ENCODE results near the gene SAXO2.
"Not testable (repeated sequence)": the region's sequence is repeated elsewhere in the genome, so short reads cannot be mapped to it uniquely, and the experiment has no call there.

The SAXO2 gene

DNA sequence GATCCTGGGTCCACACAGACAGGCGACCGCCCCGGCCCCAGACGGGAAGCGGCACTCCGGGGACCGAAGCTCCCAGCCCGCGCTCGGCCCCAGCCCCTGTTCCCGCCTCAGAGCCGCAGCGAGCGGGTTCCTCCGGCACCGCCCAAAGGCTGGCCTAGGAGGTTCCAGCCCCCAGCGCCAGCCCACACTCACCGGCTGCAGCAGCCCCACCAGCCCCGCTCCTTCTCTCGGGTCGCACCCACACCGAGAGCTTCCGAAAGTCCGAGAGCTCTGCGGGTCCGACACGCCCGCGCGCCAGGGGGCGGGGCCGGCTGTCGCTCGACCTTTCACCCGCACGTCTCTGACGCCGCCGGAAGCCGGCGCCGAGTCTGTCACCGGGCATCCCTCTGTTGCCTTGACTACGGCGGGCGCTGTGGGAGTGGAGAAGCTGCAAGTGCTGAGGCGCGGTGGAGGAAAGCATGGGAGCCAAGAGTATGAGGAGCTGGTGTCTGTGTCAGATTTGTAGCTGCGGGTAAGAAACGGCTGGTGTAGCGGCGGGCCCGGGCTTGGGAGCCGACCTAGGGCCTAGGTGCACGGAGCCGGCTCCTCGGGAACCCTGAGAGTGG, at the start of gene SAXO2, which contains the start of gene EFL1:
Gene SAXO2, plus strand, starts transcription at position 397 of the 605 bp plus-strand sequence. Its CDS starts 62 bp downstream, at position 459.
Gene EFL1, minus strand, starts transcription at position 313 of the 605 bp plus-strand sequence. CDS start 956 bp downstream, outside the sequence.
- no peak for TF ChIP-seq CTCF (IDR thresholded peaks at IDR 0.05; ENCODE audit: poor library complexity, severe bottlenecking)

DNA sequence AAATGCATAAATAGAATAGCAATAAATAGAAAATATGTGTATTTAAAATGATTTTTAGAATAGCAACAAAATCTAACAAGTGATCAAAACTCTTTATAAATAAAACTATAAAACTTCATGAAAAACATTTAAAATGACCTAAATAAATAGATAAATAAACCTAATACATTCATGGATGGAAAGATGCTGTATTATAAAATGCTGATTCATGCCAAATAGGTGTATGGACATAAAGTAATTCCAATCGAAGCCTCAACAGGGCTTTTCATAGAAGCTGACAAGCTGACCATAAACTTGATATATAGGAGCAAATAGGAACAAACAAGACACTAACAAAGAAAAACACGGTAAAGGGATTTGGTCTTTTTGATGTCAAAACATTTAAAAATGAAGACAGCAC, 46.5 kb upstream of the SAXO2 start:
- not testable (repeated sequence) for H3K9me3 ChIP-seq (ENCODE audit: severe bottlenecking); H3K4me1 ChIP-seq (ENCODE audit: insufficient read depth, poor library complexity, severe bottlenecking); ATAC-seq (ENCODE audit: low read depth); H3K27me3 ChIP-seq (ENCODE audit: insufficient read depth, poor library complexity, severe bottlenecking); H3K27ac ChIP-seq (ENCODE audit: poor library complexity, severe bottlenecking); DNase-seq (ENCODE audit: low spot score); H3K4me3 ChIP-seq (ENCODE audit: severe bottlenecking)
- peaks cover 42% of the 10 kb centered on the region for H3K36me3 ChIP-seq (ENCODE audit: low read depth)

More for the DNA sequence above, at the start of gene SAXO2, which contains the start of gene EFL1:
- Histone ChIP-seq H3K4me1 (ENCODE audit: insufficient read depth, poor library complexity, severe bottlenecking) (peaks cover 23% of the 10 kb centered on the region), H3K27ac (ENCODE audit: poor library complexity, severe bottlenecking) (peak within 1 kb of the TSS; percentile 75), H3K9me3 (ENCODE audit: severe bottlenecking) (no peaks in the 10 kb centered on the region), H3K36me3 (ENCODE audit: low read depth) (peaks cover 36% of the 10 kb centered on the region), H3K4me3 (ENCODE audit: severe bottlenecking) (peak within 1 kb of the TSS; percentile 71), H3K27me3 (ENCODE audit: insufficient read depth, poor library complexity, severe bottlenecking) (no peaks in the 10 kb centered on the region)
- DNase-seq (ENCODE audit: low spot score) (peak; percentile 97), ATAC-seq (ENCODE audit: low read depth) (peak; percentile 81)

DNA sequence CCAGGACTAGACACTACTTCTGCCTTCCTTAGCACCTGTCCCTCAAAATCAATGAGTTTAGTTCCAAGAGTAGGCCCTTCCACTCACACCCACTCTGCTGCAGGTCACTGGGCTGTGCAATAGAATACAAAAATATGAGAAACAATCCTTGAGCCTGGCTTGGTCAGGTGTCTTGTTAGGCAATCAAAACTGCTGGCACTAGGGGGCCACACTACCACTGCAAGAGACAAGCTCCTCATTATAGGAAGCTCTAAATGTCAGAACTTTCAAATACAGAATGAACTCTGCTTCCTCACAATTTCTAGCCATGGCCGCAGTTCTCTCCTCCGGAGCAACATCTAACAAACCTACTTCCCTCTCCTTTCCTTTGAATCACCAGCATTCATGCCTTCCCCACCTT, 41.1 kb upstream of the SAXO2 start:
- peak; percentile 74 for TF ChIP-seq CTCF (IDR thresholded peaks at IDR 0.05; ENCODE audit: poor library complexity, severe bottlenecking)

DNA sequence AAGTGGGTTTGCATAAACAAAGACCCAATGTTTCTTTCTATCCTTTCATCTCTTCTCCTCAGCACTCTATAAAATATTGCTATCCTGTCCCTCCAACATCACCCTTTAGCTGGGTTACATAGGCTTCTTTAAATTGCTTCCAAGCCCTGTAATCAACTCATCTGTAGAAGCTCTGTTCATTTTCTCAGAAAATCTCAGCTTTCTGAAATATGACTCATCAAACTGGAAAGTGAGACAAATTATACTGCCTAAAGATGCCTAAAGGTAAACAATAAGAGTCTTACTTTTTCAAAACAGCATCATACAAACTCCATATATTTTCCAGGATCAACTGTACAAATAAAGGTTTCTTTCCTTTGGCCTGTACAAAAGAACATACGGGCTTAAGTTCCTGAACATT, 33.9 kb upstream of the SAXO2 start:
- no peak for TF ChIP-seq CTCF (IDR thresholded peaks at IDR 0.05; ENCODE audit: poor library complexity, severe bottlenecking)
- Histone ChIP-seq H3K9me3 (ENCODE audit: severe bottlenecking) (no peaks in the 10 kb centered on the region), H3K27ac (ENCODE audit: poor library complexity, severe bottlenecking) (no peak overlapping the region), H3K4me3 (ENCODE audit: severe bottlenecking) (no peak overlapping the region), H3K36me3 (ENCODE audit: low read depth) (peaks cover 45% of the 10 kb centered on the region), H3K4me1 (ENCODE audit: insufficient read depth, poor library complexity, severe bottlenecking) (no peaks in the 10 kb centered on the region), H3K27me3 (ENCODE audit: insufficient read depth, poor library complexity, severe bottlenecking) (no peaks in the 10 kb centered on the region)
- no peak for ATAC-seq (ENCODE audit: low read depth)
- DNase-seq (ENCODE audit: low spot score): no peak

More for the DNA sequence above, 41.1 kb upstream of the SAXO2 start:
- not testable (repeated sequence) for H3K9me3 ChIP-seq (ENCODE audit: severe bottlenecking); H3K27ac ChIP-seq (ENCODE audit: poor library complexity, severe bottlenecking); H3K4me3 ChIP-seq (ENCODE audit: severe bottlenecking); DNase-seq (ENCODE audit: low spot score); H3K27me3 ChIP-seq (ENCODE audit: insufficient read depth, poor library complexity, severe bottlenecking); H3K4me1 ChIP-seq (ENCODE audit: insufficient read depth, poor library complexity, severe bottlenecking)
- peaks cover 34% of the 10 kb centered on the region for H3K36me3 ChIP-seq (ENCODE audit: low read depth)
- peak; percentile 73 for ATAC-seq (ENCODE audit: low read depth)

- H3K27ac ChIP-seq (ENCODE audit: poor library complexity, severe bottlenecking): no peak overlapping the region
Observed at GRCh38 chr15:82231233-82231632, 31.4 kb upstream of the SAXO2 start.

More at GRCh38 chr15:82231233-82231632, 31.4 kb upstream of the SAXO2 start:
- H3K9me3 ChIP-seq (ENCODE audit: severe bottlenecking): no peaks in the 10 kb centered on the region
- H3K4me1 ChIP-seq (ENCODE audit: insufficient read depth, poor library complexity, severe bottlenecking): no peaks in the 10 kb centered on the region
- ATAC-seq (ENCODE audit: low read depth) (no peak), DNase-seq (ENCODE audit: low spot score) (no peak)
- no peaks in the 10 kb centered on the region for H3K27me3 ChIP-seq (ENCODE audit: insufficient read depth, poor library complexity, severe bottlenecking)
- peaks cover 41% of the 10 kb centered on the region for H3K36me3 ChIP-seq (ENCODE audit: low read depth)
- no peak for TF ChIP-seq CTCF (IDR thresholded peaks at IDR 0.05; ENCODE audit: poor library complexity, severe bottlenecking)
- no peak overlapping the region for H3K4me3 ChIP-seq (ENCODE audit: severe bottlenecking)

All from RWPE2 (cell line).